DOHH2 (cell line): ENCODE measurements around the gene MLANA.

Experiments
- CTCF ChIP-seq: fragments of 200-600 bp; sonication (generic); IDR thresholded peaks from one replicate; pipeline ENCODE4 v1.5.1; 2014; ENCODE audit warnings: antibody characterized with exemption, mild to moderate bottlenecking, low read depth, low read length; ENCODE audit not compliant: poor library complexity, severe bottlenecking
- EZH2phosphoT487 ChIP-seq: fragments of 200-600 bp; sonication (generic); IDR thresholded peaks from 2 replicates; pipeline ENCODE4 v1.6.1; 2017; ENCODE audit warnings: borderline replicate concordance, mild to moderate bottlenecking, antibody characterized with exemption, low read length, moderate library complexity, mixed read lengths

DNA sequence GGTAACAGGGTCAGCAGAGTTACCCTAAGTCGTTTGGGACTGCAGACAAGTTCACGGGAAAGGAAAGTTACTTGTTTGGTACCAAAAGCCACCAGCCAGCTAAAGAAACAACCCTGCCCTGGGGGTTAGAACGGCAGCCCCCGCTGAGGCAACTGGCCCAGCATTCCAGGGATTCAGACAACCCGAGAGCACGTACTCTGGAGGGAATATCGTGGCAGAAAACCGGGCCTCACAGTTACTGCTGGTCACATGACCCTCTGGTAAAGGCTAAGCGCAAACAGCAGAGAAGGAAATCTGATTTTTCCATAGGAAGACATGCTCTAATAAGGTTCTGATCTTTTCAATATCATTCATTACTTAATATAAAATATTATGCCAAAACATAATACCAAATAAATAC lies 22.5 kb upstream of the MLANA start:
- no peak for TF ChIP-seq CTCF
- no peak for TF ChIP-seq EZH2phosphoT487
